SK-N-SH (cell line): Measurements from ENCODE around the gene LMOD3.

ENCODE experiments used
- EP300 ChIP-seq, 2 experiments: IDR thresholded peaks; 2 replicates each; pipeline versions ENCODE4 v1.4.0 to v1.6.1; 2012; ENCODE audit warnings: borderline replicate concordance in 1 of 2, low read depth in 1 of 2, low read length in 1 of 2
- FOXM1 ChIP-seq: IDR thresholded peaks from 2 replicates; pipeline ENCODE4 v1.4.0; 2012; ENCODE audit warnings: low read depth, mild to moderate bottlenecking
- TF ChIP-seq, protein P1 (sequence below): fragments of 150-350 bp; IDR thresholded peaks from 2 replicates; pipeline ENCODE4 v1.6.1; 2016; ENCODE audit warnings: mild to moderate bottlenecking, low read depth, low read length
- TF ChIP-seq, protein P2 (sequence below): IDR thresholded peaks from 2 replicates; pipeline ENCODE4; 2012
- TF ChIP-seq, protein P3 (sequence below): IDR thresholded peaks from 2 replicates; pipeline ENCODE4 v1.6.1; 2012; ENCODE audit warnings: mild to moderate bottlenecking, low read depth, low read length, moderate library complexity
- TF ChIP-seq, protein P4 (sequence below): fragments of 200-600 bp; sonication (generic); IDR thresholded peaks from 2 replicates; pipeline ENCODE4 v1.6.1; 2017; ENCODE audit warnings: antibody characterized with exemption, mild to moderate bottlenecking, moderate library complexity
- TF ChIP-seq, protein P5 (sequence below): IDR thresholded peaks from 2 replicates; pipeline ENCODE4 v1.4.0; 2012; ENCODE audit warnings: low read depth

DNA sequence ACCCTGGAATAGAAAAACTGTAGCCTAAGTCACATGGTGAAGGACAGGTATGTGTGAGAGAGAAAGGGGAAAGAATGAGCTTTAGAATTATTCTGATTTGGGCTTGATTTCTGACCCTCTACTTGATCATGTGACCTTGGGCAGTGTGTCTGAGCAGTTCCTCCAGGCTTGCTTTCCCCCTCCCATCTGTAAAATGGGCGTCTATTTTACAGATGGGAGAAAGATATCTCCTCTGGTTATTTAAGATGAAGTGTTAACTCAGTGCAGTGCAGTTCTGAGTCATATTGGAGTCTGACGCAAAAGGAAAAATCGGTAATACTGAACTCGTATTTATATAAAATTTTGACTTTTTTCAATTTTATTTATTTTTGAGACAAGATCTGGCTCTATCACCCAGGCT lies 38.1 kb upstream of the LMOD3 start:
- TF ChIP-seq, protein P1, sequence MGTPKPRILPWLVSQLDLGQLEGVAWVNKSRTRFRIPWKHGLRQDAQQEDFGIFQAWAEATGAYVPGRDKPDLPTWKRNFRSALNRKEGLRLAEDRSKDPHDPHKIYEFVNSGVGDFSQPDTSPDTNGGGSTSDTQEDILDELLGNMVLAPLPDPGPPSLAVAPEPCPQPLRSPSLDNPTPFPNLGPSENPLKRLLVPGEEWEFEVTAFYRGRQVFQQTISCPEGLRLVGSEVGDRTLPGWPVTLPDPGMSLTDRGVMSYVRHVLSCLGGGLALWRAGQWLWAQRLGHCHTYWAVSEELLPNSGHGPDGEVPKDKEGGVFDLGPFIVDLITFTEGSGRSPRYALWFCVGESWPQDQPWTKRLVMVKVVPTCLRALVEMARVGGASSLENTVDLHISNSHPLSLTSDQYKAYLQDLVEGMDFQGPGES, result no peak
- TF ChIP-seq, protein P2, sequence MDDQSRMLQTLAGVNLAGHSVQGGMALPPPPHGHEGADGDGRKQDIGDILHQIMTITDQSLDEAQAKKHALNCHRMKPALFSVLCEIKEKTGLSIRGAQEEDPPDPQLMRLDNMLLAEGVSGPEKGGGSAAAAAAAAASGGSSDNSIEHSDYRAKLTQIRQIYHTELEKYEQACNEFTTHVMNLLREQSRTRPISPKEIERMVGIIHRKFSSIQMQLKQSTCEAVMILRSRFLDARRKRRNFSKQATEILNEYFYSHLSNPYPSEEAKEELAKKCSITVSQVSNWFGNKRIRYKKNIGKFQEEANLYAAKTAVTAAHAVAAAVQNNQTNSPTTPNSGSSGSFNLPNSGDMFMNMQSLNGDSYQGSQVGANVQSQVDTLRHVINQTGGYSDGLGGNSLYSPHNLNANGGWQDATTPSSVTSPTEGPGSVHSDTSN, result no peak
- TF ChIP-seq FOXM1, result no peak
- TF ChIP-seq, protein P3, sequence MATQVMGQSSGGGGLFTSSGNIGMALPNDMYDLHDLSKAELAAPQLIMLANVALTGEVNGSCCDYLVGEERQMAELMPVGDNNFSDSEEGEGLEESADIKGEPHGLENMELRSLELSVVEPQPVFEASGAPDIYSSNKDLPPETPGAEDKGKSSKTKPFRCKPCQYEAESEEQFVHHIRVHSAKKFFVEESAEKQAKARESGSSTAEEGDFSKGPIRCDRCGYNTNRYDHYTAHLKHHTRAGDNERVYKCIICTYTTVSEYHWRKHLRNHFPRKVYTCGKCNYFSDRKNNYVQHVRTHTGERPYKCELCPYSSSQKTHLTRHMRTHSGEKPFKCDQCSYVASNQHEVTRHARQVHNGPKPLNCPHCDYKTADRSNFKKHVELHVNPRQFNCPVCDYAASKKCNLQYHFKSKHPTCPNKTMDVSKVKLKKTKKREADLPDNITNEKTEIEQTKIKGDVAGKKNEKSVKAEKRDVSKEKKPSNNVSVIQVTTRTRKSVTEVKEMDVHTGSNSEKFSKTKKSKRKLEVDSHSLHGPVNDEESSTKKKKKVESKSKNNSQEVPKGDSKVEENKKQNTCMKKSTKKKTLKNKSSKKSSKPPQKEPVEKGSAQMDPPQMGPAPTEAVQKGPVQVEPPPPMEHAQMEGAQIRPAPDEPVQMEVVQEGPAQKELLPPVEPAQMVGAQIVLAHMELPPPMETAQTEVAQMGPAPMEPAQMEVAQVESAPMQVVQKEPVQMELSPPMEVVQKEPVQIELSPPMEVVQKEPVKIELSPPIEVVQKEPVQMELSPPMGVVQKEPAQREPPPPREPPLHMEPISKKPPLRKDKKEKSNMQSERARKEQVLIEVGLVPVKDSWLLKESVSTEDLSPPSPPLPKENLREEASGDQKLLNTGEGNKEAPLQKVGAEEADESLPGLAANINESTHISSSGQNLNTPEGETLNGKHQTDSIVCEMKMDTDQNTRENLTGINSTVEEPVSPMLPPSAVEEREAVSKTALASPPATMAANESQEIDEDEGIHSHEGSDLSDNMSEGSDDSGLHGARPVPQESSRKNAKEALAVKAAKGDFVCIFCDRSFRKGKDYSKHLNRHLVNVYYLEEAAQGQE, result no peak
- TF ChIP-seq, protein P4, sequence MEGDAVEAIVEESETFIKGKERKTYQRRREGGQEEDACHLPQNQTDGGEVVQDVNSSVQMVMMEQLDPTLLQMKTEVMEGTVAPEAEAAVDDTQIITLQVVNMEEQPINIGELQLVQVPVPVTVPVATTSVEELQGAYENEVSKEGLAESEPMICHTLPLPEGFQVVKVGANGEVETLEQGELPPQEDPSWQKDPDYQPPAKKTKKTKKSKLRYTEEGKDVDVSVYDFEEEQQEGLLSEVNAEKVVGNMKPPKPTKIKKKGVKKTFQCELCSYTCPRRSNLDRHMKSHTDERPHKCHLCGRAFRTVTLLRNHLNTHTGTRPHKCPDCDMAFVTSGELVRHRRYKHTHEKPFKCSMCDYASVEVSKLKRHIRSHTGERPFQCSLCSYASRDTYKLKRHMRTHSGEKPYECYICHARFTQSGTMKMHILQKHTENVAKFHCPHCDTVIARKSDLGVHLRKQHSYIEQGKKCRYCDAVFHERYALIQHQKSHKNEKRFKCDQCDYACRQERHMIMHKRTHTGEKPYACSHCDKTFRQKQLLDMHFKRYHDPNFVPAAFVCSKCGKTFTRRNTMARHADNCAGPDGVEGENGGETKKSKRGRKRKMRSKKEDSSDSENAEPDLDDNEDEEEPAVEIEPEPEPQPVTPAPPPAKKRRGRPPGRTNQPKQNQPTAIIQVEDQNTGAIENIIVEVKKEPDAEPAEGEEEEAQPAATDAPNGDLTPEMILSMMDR, result no peak
- TF ChIP-seq, protein P5, sequence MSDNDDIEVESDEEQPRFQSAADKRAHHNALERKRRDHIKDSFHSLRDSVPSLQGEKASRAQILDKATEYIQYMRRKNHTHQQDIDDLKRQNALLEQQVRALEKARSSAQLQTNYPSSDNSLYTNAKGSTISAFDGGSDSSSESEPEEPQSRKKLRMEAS, result no peak
- no peak for TF ChIP-seq EP300 (IDR thresholded peaks at IDR 0.05; ENCODE audit: borderline replicate concordance in 1 of 2, low read depth in 1 of 2, low read length in 1 of 2)
